Cardiac muscle cell (in vitro differentiated cells and primary cell): Measurements from ENCODE around the gene PIM2. TPM values are rescaled to one million over a fixed set of nuclear protein-coding genes. Genes with fewer than 3 reads are reported as not detected.

Experiments
- DNase-seq, 2 donors: peaks; one replicate each; pipeline versions ENCODE4 v3.0.0 to v3.0.0-alpha.2; 2010 to 2017; ENCODE audit warnings: low read depth in 1 of 2, low spot score in 1 of 2
- H3K27ac ChIP-seq: fragments of 200-600 bp; sonication (generic); 2 replicates; pipeline ENCODE4 v1.5.1; 2016
- H3K27me3 ChIP-seq: fragments of 200-600 bp; sonication (generic); 2 replicates; pipeline ENCODE4 v1.6.0; 2016; ENCODE audit warnings: control low read depth
- H3K36me3 ChIP-seq: fragments of 200-600 bp; sonication (generic); 2 replicates; pipeline ENCODE4 v1.5.1; 2016; ENCODE audit warnings: control low read depth
- H3K4me1 ChIP-seq: fragments of 200-600 bp; sonication (generic); 2 replicates; pipeline ENCODE4 v1.8.1; 2017; ENCODE audit warnings: low read depth, mild to moderate bottlenecking, mixed run types
- H3K4me3 ChIP-seq: fragments of 200-600 bp; sonication (generic); 2 replicates; pipeline ENCODE4 v1.5.1; 2016; ENCODE audit warnings: mild to moderate bottlenecking
- H3K9me3 ChIP-seq: fragments of 200-600 bp; sonication (generic); 2 replicates; pipeline ENCODE4 v1.5.1; 2017; ENCODE audit warnings: low read depth, mild to moderate bottlenecking, control low read depth
- CTCF ChIP-seq: IDR thresholded peaks from 2 replicates; pipeline ENCODE4 v1.5.1; 2012; ENCODE audit warnings: low read depth, mild to moderate bottlenecking, low read length
- polyA plus RNA-seq: library from polyadenylated mRNA; unstranded; fragments of >200 nt; fragmentation: Nextera tagmentation; extraction: Ambion mirVana; gene quantifications from 2 replicates; pipeline ENCODE4 v1.2.1, GENCODE V29; 2016
- total RNA-seq: library from RNA; depleted of rRNA; stranded (reverse); fragments of >200 nt; gene quantifications from 2 replicates; pipeline ENCODE4 v1.2.3, GENCODE V29; 2016

The PIM2 gene
- total and polyA plus RNA-seq, 2 experiments from 2014 or later, result 20.7 to 25.2 TPM

GRCh38 chrX:48914593-48915493 is 4.0 kb downstream of the PIM2 start:
- Histone ChIP-seq H3K4me3 (no peak overlapping the region), H3K27ac (no peak overlapping the region), H3K36me3 (peaks cover 6% of the 10 kb centered on the region), H3K4me1 (peaks cover 9% of the 10 kb centered on the region), H3K9me3 (no peaks in the 10 kb centered on the region), H3K27me3 (no peaks in the 10 kb centered on the region)
- TF ChIP-seq CTCF, result no peak
- DNase-seq, result no peak

- no peak overlapping the region for H3K27ac ChIP-seq
- no peaks in the 10 kb centered on the region for H3K27me3 ChIP-seq
- no peak for DNase-seq
- H3K36me3 ChIP-seq, result peaks cover 6% of the 10 kb centered on the region
- peaks cover 7% of the 10 kb centered on the region for H3K4me1 ChIP-seq
- H3K4me3 ChIP-seq, result no peak overlapping the region
- TF ChIP-seq CTCF, result no peak
- H3K9me3 ChIP-seq, result no peaks in the 10 kb centered on the region
These were observed 5.0 kb downstream of the PIM2 start for GRCh38 chrX:48913605-48914366.

GRCh38 chrX:48911412-48912182 is 7.2 kb downstream of the PIM2 start, which contains the start of gene SLC35A2:
Gene SLC35A2 (minus strand): TSS chrX:48911646. CDS start chrX:48911636, 10 bp downstream.
- H3K36me3 ChIP-seq, result peaks cover 6% of the 10 kb centered on the region
- H3K27ac ChIP-seq, result peak within 1 kb of the TSS; percentile 61
- peaks cover 4% of the 10 kb centered on the region for H3K4me1 ChIP-seq
- peak; percentile 69 to 91 for DNase-seq
- no peak for TF ChIP-seq CTCF
- peak within 1 kb of the TSS; percentile 88 for H3K4me3 ChIP-seq
- H3K9me3 ChIP-seq, result no peaks in the 10 kb centered on the region
- H3K27me3 ChIP-seq, result no peaks in the 10 kb centered on the region

- H3K4me1 ChIP-seq, result peaks cover 4% of the 10 kb centered on the region
- peak in 1 of 2 donors; percentile 14 for DNase-seq
- H3K27ac ChIP-seq, result peak overlapping the region; percentile 61
- no peak for TF ChIP-seq CTCF
- no peaks in the 10 kb centered on the region for H3K9me3 ChIP-seq
- no peaks in the 10 kb centered on the region for H3K27me3 ChIP-seq
- peak overlapping the region; percentile 88 for H3K4me3 ChIP-seq
- peaks cover 6% of the 10 kb centered on the region for H3K36me3 ChIP-seq
These were observed 7.9 kb downstream of the PIM2 start for GRCh38 chrX:48910926-48911411.
